Neural progenitor cell (in vitro differentiated cells): ENCODE results near the gene PPP1R9B.

ENCODE experiments used
- CTCF ChIP-seq: fragments of 200-600 bp; sonication (generic); IDR thresholded peaks from 2 replicates; pipeline ENCODE4 v1.5.1; 2017; ENCODE audit warnings: antibody characterized with exemption, mild to moderate bottlenecking
- EZH2 ChIP-seq: fragments of 200-600 bp; sonication (generic); IDR thresholded peaks from 2 replicates; pipeline ENCODE4 v1.6.1; 2017; ENCODE audit warnings: antibody characterized with exemption, mild to moderate bottlenecking, moderate library complexity
- EZH2phosphoT487 ChIP-seq: fragments of 200-600 bp; sonication (generic); IDR thresholded peaks from 2 replicates; pipeline ENCODE4 v1.6.1; 2017; ENCODE audit warnings: antibody characterized with exemption

- TF ChIP-seq CTCF, result no peak
- TF ChIP-seq EZH2, result no peak
- TF ChIP-seq EZH2phosphoT487, result no peak
Observed at GRCh38 chr17:50132104-50132794, 18.2 kb downstream of the PPP1R9B start.
